ENCODE results near the gene GMEB1.
A peak's percentile ranks its signal among the peaks of the same experiment; 100 is the strongest.
"Not testable (repeated sequence)": the region's sequence is repeated elsewhere in the genome, so short reads cannot be mapped to it uniquely, and the experiment has no call there.

The GMEB1 gene

DNA sequence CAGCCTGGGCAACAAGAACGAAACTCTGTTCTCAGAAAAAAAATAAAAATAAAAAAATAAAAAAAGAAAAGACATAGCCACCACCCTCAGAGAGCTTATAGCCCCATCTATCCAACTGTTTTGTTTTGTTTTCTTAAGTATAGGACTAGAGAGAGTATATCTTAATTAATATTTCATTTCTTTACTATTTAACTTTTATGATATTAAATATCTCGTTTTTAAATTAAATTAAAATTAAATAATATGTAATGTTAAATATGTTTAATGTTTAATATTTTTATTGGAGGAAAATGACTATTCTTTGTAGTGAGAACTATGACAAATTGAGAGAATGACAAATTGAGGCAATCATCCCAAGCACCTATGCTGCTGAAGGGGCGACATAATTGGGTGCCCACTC lies 35.0 kb downstream of the GMEB1 start:
- Histone ChIP-seq H3K27ac (no peak overlapping the region), H3K4me3 (no peak overlapping the region), H3K36me3 (ENCODE audit: insufficient read depth, low read length) (peaks cover 32% of the 10 kb centered on the region), H3K9me3 (ENCODE audit: low read depth, low read length) (no peaks in the 10 kb centered on the region), H3K9ac (ENCODE audit: insufficient read length) (no peak overlapping the region)
- no peak for DNase-seq (ENCODE audit: low read depth, low spot score)
- TF ChIP-seq POLR2AphosphoS5 (IDR thresholded peaks at IDR 0.05; ENCODE audit: borderline replicate concordance, low read depth, low read length) (no peak), EZH2 (IDR thresholded peaks at IDR 0.05) (no peak), FOXP2 (optimal IDR thresholded peaks at IDR 0.05; ENCODE audit: control extremely low read depth, extremely low read length, insufficient read depth) (no peak)

DNA sequence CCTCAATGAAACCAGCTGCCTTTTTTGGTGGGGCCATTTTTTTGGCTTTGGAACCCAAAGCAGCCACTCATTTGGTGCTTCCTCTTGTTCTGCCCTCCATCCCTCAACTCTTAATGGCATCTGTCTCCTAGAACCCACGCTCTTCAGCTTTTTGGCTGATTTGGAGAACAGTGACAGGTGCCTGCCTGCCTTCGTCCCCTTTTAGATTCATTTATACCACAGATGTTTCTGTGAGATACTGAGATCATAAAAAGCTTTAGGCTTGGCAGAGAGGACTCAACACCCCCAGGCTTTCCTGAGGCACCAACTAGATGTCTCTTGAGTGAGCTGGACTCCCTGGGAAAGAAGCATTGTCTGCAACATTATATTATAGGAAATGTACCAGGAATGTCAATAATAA lies 47.8 kb downstream of the GMEB1 start:
- H3K4me3 ChIP-seq = no peak overlapping the region
- TF ChIP-seq FOXP2 (optimal IDR thresholded peaks at IDR 0.05; ENCODE audit: control extremely low read depth, extremely low read length, insufficient read depth) (no peak), EZH2 (IDR thresholded peaks at IDR 0.05) (no peak), POLR2AphosphoS5 (IDR thresholded peaks at IDR 0.05; ENCODE audit: borderline replicate concordance, low read depth, low read length) (no peak)
- no peak overlapping the region for H3K27ac ChIP-seq
- H3K36me3 ChIP-seq (ENCODE audit: insufficient read depth, low read length) = peaks cover 28% of the 10 kb centered on the region
- no peak overlapping the region for H3K9ac ChIP-seq (ENCODE audit: insufficient read length)
- DNase-seq (ENCODE audit: low read depth, low spot score) = no peak
- no peaks in the 10 kb centered on the region for H3K9me3 ChIP-seq (ENCODE audit: low read depth, low read length)

DNA sequence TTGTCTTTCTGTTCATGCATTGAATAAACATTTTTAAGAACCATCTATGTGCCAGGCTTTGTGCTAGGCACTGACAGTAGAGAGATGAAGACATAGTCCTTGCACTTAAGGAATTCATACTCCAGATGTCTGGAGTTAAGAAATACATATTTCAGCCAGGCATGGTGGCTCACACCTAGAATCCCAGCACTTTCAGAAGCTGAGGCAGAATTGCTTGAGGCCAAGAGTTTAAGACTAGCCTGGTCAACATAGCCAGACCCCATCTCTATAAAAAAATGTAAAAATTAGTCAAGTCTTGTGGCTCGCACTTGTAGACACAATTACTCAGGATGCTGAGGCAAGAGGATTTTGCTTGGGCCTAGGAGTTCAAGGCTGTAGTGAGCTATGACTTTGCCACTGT lies 49.6 kb downstream of the GMEB1 start:
- DNase-seq (ENCODE audit: low read depth, low spot score) = no peak
- H3K36me3 ChIP-seq (ENCODE audit: insufficient read depth, low read length) = peaks cover 17% of the 10 kb centered on the region; the same call in 1 of the 2 replicates
- H3K4me3 ChIP-seq = no peak overlapping the region
- TF ChIP-seq EZH2 (IDR thresholded peaks at IDR 0.05) (no peak), POLR2AphosphoS5 (IDR thresholded peaks at IDR 0.05; ENCODE audit: borderline replicate concordance, low read depth, low read length) (no peak), FOXP2 (optimal IDR thresholded peaks at IDR 0.05; ENCODE audit: control extremely low read depth, extremely low read length, insufficient read depth) (no peak)
- H3K9me3 ChIP-seq (ENCODE audit: low read depth, low read length) = no peaks in the 10 kb centered on the region
- no peak overlapping the region for H3K9ac ChIP-seq (ENCODE audit: insufficient read length)
- peak overlapping the region; percentile 64; the same call in 1 of the 2 replicates for H3K27ac ChIP-seq

DNA sequence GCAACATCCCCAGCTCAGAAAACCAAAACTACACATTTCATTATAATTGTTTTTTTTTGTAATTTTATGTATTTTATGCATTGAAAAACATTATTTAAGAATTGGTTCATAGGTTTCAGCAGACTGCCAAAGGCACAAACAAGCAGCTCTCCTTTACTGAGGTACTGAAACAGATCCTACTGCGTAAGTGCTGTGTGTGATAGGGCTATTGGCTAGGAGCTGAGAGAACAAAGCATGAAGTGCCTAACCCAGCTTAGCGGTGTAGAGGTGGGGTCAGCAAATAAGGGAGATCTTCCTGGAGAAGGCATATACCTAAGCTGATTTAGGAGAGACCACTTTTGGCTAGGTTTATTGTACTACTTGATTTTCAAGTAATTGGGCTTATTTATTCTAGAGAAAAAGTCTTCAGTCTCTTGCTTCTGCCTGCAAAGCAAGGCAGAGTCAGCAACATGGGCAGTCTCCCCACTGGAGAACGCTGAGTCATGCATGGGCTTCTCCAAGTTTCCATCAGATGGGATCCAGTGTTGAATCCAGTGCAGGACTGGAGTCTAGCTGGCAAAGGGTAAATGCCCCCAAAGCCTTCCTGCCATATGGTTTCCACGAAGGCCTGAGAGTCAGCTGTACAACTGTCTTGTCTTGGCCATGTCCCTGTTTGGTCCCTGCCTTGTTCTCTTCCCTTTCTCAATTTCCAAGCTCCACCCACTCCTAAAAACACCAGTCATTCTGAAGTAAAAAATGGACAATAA lies 50.2 kb downstream of the GMEB1 start:
- Histone ChIP-seq H3K4me3 (no peak overlapping the region), H3K9ac (ENCODE audit: insufficient read length) (no peak overlapping the region), H3K9me3 (ENCODE audit: low read depth, low read length) (no peaks in the 10 kb centered on the region), H3K36me3 (ENCODE audit: insufficient read depth, low read length) (peaks cover 14% of the 10 kb centered on the region; the same call in 1 of the 2 replicates), H3K27ac (peak overlapping the region; percentile 64)
- DNase-seq (ENCODE audit: low read depth, low spot score) = no peak
- TF ChIP-seq FOXP2 (optimal IDR thresholded peaks at IDR 0.05; ENCODE audit: control extremely low read depth, extremely low read length, insufficient read depth) (no peak), POLR2AphosphoS5 (IDR thresholded peaks at IDR 0.05; ENCODE audit: borderline replicate concordance, low read depth, low read length) (no peak), EZH2 (IDR thresholded peaks at IDR 0.05) (no peak)

DNA sequence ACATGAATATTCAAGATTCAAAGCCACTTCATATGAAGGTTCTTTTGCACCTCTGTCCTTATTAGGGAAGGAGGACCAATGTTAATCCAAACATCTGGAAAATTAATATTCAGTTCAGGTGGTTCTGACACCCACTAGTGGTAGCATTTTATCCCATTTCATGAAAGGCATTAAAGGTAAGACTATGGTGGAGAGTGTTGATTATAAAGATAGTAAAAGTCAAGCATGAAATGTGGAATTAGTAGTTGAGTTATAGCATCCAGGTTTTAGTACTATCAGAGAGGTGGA lies 50.7 kb downstream of the GMEB1 start:
- H3K9ac ChIP-seq (ENCODE audit: insufficient read length) = no peak overlapping the region
- H3K36me3 ChIP-seq (ENCODE audit: insufficient read depth, low read length) = peaks cover 9% of the 10 kb centered on the region; the same call in 1 of the 2 replicates
- no peaks in the 10 kb centered on the region for H3K9me3 ChIP-seq (ENCODE audit: low read depth, low read length)
- DNase-seq (ENCODE audit: low read depth, low spot score) = no peak
- H3K4me3 ChIP-seq = no peak overlapping the region
- no peak for TF ChIP-seq FOXP2 (optimal IDR thresholded peaks at IDR 0.05; ENCODE audit: control extremely low read depth, extremely low read length, insufficient read depth)
- TF ChIP-seq POLR2AphosphoS5 (IDR thresholded peaks at IDR 0.05; ENCODE audit: borderline replicate concordance, low read depth, low read length) = no peak
- no peak for TF ChIP-seq EZH2 (IDR thresholded peaks at IDR 0.05)
- H3K27ac ChIP-seq = peak overlapping the region; percentile 64

DNA sequence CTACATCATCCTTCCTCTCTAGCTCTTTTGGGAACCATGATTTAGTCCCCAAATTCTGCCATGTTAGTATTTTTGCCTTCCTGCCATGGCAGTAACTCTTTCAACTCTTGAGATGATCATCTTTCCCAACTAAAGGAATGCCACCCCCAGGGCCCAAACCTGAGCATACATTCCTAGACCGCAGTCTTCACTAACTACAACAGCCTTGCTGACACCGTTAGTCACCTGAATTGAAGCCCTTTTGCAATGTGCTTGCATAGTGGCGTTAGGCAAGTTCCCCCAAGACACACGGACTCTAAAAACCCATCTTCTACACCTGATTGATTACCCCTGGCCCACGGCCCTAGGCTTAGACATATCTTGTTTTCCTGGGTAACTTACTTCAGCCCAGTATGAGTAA lies 51.8 kb downstream of the GMEB1 start:
- H3K9ac ChIP-seq (ENCODE audit: insufficient read length) = no peak overlapping the region
- no peaks in the 10 kb centered on the region for H3K36me3 ChIP-seq (ENCODE audit: insufficient read depth, low read length)
- no peaks in the 10 kb centered on the region for H3K9me3 ChIP-seq (ENCODE audit: low read depth, low read length)
- H3K4me3 ChIP-seq = no peak overlapping the region
- no peak overlapping the region for H3K27ac ChIP-seq
- TF ChIP-seq EZH2 (IDR thresholded peaks at IDR 0.05) = no peak
- no peak for TF ChIP-seq FOXP2 (optimal IDR thresholded peaks at IDR 0.05; ENCODE audit: control extremely low read depth, extremely low read length, insufficient read depth)
- TF ChIP-seq POLR2AphosphoS5 (IDR thresholded peaks at IDR 0.05; ENCODE audit: borderline replicate concordance, low read depth, low read length) = no peak
- no peak for DNase-seq (ENCODE audit: low read depth, low spot score)

DNA sequence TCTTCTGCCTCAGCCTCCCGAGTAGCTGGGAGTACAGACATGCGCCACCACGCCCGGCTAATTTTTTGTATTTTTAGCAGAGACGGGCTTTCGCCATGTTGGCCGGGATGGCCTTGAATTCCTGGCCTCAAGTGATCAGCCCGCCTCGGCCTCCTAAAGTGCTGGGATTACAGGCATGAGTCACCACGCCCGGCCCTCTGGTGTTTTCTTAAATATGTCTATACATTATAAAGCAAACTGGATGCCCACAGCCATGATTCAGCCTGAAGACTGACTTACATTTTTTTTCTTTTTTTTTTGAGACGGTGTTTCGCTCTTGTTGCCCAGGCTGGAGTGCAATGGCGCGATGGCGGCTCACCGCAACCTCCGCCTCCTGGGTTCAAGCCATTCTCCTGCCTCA lies 53.3 kb downstream of the GMEB1 start:
- not testable (repeated sequence) for H3K9ac ChIP-seq (ENCODE audit: insufficient read length); DNase-seq (ENCODE audit: low read depth, low spot score); H3K27ac ChIP-seq; H3K9me3 ChIP-seq (ENCODE audit: low read depth, low read length); H3K4me3 ChIP-seq; H3K36me3 ChIP-seq (ENCODE audit: insufficient read depth, low read length)

DNA sequence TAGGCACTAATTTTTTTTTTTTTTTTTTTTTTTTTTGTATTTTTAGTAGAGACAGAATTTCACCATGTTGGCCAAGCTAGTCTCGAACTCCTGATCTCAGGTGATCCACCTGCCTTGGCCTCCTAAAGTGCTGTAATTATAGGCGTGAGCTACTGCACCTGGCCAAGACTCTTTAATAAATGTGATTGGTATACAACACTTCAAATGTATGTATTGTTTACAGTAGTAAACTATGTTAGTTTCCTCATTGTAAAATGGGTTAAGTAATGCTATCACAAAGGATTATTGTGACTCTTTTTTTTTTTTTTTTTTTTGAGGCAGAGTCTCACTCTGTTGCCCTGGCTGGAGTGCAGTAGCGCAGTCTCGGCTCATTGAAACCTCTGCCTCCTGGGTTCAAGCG lies 56.8 kb downstream of the GMEB1 start:
- not testable (repeated sequence) for H3K9ac ChIP-seq (ENCODE audit: insufficient read length); H3K36me3 ChIP-seq (ENCODE audit: insufficient read depth, low read length); DNase-seq (ENCODE audit: low read depth, low spot score); H3K27ac ChIP-seq; H3K9me3 ChIP-seq (ENCODE audit: low read depth, low read length); H3K4me3 ChIP-seq

DNA sequence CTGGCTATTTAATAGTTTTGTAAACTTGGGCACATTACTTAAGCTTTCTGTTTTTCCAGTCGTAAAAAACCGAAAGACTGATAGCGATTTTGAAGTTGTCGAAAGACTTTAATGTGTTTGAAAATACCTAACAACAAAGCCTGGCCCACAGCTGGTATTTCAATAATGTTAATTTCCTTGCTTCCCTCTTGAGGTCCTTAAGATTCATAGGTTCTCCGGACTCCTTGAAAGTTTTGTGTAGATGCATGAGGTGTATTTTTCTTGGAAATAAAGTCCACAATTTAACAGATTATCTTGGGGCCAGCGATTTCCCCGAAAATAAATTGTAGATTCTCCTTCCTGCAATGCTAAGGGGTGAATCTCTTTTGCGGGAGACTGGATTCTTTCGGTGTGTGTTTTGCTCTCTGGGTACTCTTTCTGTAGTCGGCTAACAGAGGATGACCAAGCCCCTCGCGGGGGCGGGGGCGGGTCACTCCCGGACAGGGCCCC lies 67.4 kb downstream of the GMEB1 start:
- Histone ChIP-seq H3K9ac (ENCODE audit: insufficient read length) (peak overlapping the region; percentile 99), H3K9me3 (ENCODE audit: low read depth, low read length) (no peaks in the 10 kb centered on the region), H3K36me3 (ENCODE audit: insufficient read depth, low read length) (peaks cover 34% of the 10 kb centered on the region), H3K27ac (peak overlapping the region; percentile 82), H3K4me3 (peak overlapping the region; percentile 99)
- no peak for TF ChIP-seq EZH2 (IDR thresholded peaks at IDR 0.05)
- TF ChIP-seq FOXP2 (optimal IDR thresholded peaks at IDR 0.05; ENCODE audit: control extremely low read depth, extremely low read length, insufficient read depth) = no peak
- TF ChIP-seq POLR2AphosphoS5 (IDR thresholded peaks at IDR 0.05; ENCODE audit: borderline replicate concordance, low read depth, low read length) = no peak
- no peak for DNase-seq (ENCODE audit: low read depth, low spot score)

Data from SK-N-MC (cell line).